GM18907 (cell line): ENCODE results near the gene ARL5B.

ENCODE experiments used
- ATAC-seq: cut with Tn5 transposase; IDR thresholded peaks from one replicate; pipeline ENCODE4 v1.9.1; 2021; ENCODE audit warnings: mild to moderate bottlenecking, moderate library complexity; ENCODE audit not compliant: unreplicated experiment

Gene ARL5B

GRCh38 chr10:18658271-18659124 is 733 bp upstream of the ARL5B start:
- ATAC-seq = peak; percentile 16

- ATAC-seq = peak; percentile 23
Measured at GRCh38 chr10:18659819-18660535, 746 bp downstream of the ARL5B start.

GRCh38 chr10:18660816-18661431 is 1.7 kb downstream of the ARL5B start:
- ATAC-seq = no peak

GRCh38 chr10:18664841-18665478 is 5.7 kb downstream of the ARL5B start:
- ATAC-seq = no peak

- ATAC-seq = no peak
Measured at GRCh38 chr10:18665815-18666558, 6.8 kb downstream of the ARL5B start.

GRCh38 chr10:18666810-18667209 is 7.6 kb downstream of the ARL5B start:
- no peak for ATAC-seq

- no peak for ATAC-seq
Measured at GRCh38 chr10:18668026-18668425, 8.8 kb downstream of the ARL5B start.

- ATAC-seq = no peak
Measured at GRCh38 chr10:18675086-18675801, 16.0 kb downstream of the ARL5B start.

- ATAC-seq = no peak
Measured at GRCh38 chr10:18680754-18681153, 21.5 kb downstream of the ARL5B start.

GRCh38 chr10:18681366-18681765 is 22.1 kb downstream of the ARL5B start:
- no peak for ATAC-seq

GRCh38 chr10:18681971-18682411 is 22.8 kb downstream of the ARL5B start:
- ATAC-seq = no peak

- no peak for ATAC-seq
Measured at GRCh38 chr10:18683427-18683826, 24.2 kb downstream of the ARL5B start.

- no peak for ATAC-seq
Measured at GRCh38 chr10:18684416-18684815, 25.2 kb downstream of the ARL5B start.

GRCh38 chr10:18684953-18685352 is 25.7 kb downstream of the ARL5B start:
- no peak for ATAC-seq

GRCh38 chr10:18685555-18685954 is 26.3 kb downstream of the ARL5B start:
- ATAC-seq = no peak

GRCh38 chr10:18687195-18687594 is 28.0 kb downstream of the ARL5B start:
- ATAC-seq = no peak

- ATAC-seq = no peak
Measured at GRCh38 chr10:18687706-18688105, 28.5 kb downstream of the ARL5B start.

- ATAC-seq = no peak
Measured at GRCh38 chr10:18689498-18689897, 30.3 kb downstream of the ARL5B start.

- no peak for ATAC-seq
Measured at GRCh38 chr10:18690541-18690940, 31.3 kb downstream of the ARL5B start.
